HL-60 (cell line): ENCODE results near the gene BCL7A.

ENCODE experiments used
- GABPA ChIP-seq: IDR thresholded peaks from 2 replicates; pipeline ENCODE4 v1.6.1; 2012; ENCODE audit warnings: low read depth
- POLR2AphosphoS5 ChIP-seq: IDR thresholded peaks from 2 replicates; pipeline ENCODE4 v1.6.1; 2012; ENCODE audit warnings: low read depth
- SPI1 ChIP-seq: IDR thresholded peaks from 2 replicates; pipeline ENCODE4 v1.6.1; 2012; ENCODE audit warnings: low read depth, mild to moderate bottlenecking, borderline replicate concordance
- TF ChIP-seq, protein P1 (sequence below): IDR thresholded peaks from one replicate; pipeline ENCODE4 v1.5.1; 2011; ENCODE audit warnings: low read length, control low read depth, inconsistent platforms; ENCODE audit not compliant: insufficient read depth
- TF ChIP-seq, protein P2 (sequence below): IDR thresholded peaks from 2 replicates; pipeline ENCODE4 v1.6.1; 2012; ENCODE audit warnings: low read depth; ENCODE audit not compliant: insufficient replicate concordance

DNA sequence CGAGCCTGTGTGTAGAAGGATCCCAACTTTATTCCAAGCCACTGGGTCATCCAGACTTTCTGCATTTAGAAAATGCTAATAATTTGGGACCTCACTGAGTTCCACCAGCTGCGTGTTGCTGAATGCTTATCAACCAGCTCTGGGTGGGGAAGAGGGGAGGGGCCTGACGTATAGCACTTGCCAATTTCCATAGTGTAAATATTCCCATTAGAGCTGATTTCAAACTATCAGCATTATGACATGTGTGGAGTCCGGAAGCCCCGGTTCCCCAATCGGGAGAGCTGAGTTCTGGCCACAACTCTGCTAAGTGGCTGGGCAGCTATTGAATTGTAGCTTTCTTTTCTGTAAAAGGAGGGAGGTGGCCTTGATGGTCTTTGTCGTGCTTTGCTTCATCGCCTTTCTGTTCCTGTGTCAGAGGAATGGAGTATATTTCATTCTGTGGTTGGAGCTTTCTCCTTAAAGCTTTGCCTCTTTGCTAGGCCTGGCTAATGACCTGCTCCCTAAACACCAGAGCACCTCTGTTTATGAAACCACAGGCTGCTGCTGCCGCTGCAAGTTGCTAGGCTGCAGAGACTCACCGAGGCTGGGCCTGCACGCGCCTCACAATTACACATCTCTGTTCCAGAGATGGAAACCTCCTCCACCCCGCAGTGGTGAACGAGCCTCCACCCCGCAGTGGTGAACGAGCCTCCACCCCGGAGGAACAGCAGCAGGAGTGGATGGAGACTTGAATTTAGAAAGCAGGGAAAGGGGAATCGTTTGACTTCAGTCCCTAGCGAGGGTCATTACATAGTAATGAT lies 7.7 kb upstream of the BCL7A start:
- TF ChIP-seq POLR2AphosphoS5 (no peak), SPI1 (no peak), GABPA (no peak)
- TF ChIP-seq, protein P1, sequence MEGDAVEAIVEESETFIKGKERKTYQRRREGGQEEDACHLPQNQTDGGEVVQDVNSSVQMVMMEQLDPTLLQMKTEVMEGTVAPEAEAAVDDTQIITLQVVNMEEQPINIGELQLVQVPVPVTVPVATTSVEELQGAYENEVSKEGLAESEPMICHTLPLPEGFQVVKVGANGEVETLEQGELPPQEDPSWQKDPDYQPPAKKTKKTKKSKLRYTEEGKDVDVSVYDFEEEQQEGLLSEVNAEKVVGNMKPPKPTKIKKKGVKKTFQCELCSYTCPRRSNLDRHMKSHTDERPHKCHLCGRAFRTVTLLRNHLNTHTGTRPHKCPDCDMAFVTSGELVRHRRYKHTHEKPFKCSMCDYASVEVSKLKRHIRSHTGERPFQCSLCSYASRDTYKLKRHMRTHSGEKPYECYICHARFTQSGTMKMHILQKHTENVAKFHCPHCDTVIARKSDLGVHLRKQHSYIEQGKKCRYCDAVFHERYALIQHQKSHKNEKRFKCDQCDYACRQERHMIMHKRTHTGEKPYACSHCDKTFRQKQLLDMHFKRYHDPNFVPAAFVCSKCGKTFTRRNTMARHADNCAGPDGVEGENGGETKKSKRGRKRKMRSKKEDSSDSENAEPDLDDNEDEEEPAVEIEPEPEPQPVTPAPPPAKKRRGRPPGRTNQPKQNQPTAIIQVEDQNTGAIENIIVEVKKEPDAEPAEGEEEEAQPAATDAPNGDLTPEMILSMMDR: no peak
- TF ChIP-seq, protein P2, sequence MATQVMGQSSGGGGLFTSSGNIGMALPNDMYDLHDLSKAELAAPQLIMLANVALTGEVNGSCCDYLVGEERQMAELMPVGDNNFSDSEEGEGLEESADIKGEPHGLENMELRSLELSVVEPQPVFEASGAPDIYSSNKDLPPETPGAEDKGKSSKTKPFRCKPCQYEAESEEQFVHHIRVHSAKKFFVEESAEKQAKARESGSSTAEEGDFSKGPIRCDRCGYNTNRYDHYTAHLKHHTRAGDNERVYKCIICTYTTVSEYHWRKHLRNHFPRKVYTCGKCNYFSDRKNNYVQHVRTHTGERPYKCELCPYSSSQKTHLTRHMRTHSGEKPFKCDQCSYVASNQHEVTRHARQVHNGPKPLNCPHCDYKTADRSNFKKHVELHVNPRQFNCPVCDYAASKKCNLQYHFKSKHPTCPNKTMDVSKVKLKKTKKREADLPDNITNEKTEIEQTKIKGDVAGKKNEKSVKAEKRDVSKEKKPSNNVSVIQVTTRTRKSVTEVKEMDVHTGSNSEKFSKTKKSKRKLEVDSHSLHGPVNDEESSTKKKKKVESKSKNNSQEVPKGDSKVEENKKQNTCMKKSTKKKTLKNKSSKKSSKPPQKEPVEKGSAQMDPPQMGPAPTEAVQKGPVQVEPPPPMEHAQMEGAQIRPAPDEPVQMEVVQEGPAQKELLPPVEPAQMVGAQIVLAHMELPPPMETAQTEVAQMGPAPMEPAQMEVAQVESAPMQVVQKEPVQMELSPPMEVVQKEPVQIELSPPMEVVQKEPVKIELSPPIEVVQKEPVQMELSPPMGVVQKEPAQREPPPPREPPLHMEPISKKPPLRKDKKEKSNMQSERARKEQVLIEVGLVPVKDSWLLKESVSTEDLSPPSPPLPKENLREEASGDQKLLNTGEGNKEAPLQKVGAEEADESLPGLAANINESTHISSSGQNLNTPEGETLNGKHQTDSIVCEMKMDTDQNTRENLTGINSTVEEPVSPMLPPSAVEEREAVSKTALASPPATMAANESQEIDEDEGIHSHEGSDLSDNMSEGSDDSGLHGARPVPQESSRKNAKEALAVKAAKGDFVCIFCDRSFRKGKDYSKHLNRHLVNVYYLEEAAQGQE: no peak
